T-helper 9 cell (primary cell): ENCODE measurements around the gene TMEM225B.
"Not testable (repeated sequence)": the region's sequence is repeated elsewhere in the genome, so short reads cannot be mapped to it uniquely, and the experiment has no call there.

Source experiments
- DNase-seq: peaks from one replicate; pipeline ENCODE4 v3.0.0-alpha.2; 2020

Gene TMEM225B

GRCh38 chr7:99579956-99580777, 17.9 kb upstream of the TMEM225B start:
- peak; percentile 46 for DNase-seq

DNA sequence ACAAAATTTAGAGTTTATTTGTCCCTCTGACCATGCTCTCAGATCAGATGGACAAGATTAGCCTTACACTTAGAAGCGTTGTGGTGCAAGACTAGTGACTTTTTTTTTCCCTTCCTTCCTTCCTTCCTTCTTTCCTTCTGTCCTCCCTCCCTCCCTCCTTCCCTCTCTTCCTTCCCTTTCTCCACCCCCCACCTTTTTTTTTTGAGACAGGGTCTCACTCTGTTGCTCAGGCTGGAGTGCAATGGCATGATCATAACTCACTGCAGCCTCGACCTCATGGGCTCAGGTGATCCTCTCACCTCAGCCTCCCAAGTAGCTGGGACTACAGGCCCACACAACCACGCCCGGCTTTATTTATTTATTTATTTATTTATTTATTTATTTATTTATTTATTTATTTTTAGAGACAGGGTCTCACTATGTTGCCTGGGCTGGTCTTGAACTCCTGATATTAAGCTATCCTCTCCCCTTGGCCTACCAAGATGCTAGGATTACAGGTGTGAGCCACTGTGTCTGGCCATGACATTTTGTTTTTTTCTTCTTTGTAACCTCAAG, 17.2 kb upstream of the TMEM225B start:
- not testable (repeated sequence) for DNase-seq

DNA sequence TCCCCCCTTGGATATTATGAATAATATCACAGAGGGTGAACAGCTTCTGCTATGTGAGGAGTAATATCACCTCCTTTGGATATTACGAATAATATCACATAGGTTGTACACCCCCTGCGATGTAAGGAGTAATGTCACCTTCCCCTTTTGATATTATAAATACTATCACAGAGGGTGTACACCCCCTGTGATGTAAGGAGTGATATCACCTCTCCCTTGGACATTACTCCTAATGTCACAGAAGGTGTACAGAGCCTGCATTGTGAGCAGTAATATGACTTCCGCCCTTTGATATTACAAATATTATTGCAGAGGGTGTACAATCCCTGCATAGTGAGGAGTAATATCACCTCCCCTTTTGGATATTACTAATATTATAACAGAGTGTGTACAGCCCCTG, 9.2 kb upstream of the TMEM225B start:
- no peak for DNase-seq

DNA sequence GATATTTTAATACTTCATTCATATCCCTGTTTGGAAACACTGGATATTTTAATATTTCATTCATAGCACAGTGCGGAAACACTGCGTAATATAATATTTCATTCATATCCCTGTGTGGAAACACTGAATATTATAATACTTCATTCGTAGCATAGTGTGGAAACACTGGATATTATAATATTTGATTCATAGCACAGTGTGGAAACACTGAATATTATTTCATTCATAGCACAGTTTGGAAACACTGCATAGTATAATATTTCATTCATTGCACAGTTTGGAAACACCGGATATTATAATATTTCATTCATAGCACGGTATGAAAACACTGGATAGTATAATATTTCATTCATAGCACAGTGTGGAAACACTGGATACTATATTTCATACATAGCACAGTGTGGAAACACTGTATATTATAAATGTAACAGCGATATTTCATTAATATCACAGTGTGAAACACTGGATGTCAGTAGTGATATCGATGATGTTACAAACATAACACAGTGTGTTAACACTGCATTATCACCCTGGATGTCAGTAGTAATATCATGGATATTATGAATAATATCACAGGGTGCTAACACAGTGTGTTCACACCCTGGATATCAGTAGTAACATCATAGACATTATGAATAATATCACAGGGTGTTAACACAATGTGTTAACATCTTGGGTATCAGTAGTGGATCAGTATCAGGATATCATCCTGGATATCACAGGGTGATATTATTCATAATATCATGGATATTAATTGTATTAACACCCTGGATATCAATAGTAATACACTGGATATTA, 2.9 kb upstream of the TMEM225B start:
- no peak for DNase-seq

- DNase-seq: no peak
Observed at GRCh38 chr7:99596408-99596955, 1.6 kb upstream of the TMEM225B start.

DNA sequence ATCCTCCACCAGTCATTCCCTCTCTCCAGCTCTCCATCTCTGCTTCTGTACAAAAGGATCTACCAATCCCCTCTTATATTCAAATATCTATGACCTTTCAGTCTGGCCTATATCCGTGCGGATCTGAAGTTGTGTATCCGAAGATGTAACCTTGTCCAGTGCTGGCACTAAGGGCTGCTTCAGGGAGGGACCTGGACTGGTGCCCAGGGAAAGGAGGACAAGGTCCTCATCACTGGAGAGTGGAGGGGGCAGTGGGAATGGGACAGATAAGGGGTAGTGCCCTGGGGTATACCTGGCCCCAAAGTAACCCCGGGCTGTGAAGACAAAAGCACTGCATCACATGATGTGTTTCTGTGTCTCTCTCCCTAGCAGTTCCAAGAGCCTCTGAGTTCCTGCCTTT, 1.8 kb downstream of the TMEM225B start:
- DNase-seq: no peak

- DNase-seq: no peak
Observed at GRCh38 chr7:99601656-99602310, 3.7 kb downstream of the TMEM225B start.

GRCh38 chr7:99605527-99605926, 7.5 kb downstream of the TMEM225B start:
- DNase-seq: no peak

GRCh38 chr7:99606531-99606930, 8.5 kb downstream of the TMEM225B start:
- DNase-seq: no peak

DNA sequence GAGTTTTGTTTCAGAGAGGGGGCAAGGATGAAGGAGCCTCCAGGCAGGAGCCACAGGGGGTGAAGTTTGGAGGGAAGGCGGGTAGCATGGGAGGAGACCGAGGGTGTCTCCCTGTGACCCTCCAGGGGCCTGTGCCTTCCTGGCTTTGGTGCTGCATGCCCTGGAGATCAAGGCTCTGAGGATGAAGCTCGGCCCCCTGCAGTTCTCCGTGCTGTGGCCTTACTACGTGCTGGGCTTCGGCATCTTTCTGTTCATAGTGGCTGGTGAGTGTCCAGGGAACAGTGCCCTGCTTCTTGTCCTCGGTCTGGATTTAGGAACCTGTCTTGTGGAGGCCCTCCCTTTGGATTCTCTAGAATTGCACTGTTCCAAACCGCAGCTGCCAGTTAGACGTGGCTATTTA, 9.5 kb downstream of the TMEM225B start:
- no peak for DNase-seq

- no peak for DNase-seq
Observed at GRCh38 chr7:99614495-99614894, 16.4 kb downstream of the TMEM225B start.

DNA sequence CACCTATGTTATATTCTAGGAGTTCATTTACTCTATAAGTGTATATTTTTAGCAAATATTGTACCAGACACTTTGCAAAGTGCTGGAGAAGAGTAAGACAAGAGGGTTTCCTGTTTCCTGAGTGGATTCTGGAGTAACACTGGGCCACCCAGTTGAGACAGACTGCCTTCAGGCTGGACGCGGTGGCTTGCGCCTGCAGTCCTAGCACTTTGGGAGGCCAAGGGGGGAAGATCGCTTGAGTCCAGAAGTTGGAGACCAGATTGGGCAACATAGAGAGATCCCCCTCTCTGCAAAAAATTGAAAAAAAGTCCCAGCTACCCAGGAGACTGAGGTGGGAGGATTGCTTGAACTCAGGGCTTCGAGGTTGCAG, 17.9 kb downstream of the TMEM225B start:
- DNase-seq: no peak

DNA sequence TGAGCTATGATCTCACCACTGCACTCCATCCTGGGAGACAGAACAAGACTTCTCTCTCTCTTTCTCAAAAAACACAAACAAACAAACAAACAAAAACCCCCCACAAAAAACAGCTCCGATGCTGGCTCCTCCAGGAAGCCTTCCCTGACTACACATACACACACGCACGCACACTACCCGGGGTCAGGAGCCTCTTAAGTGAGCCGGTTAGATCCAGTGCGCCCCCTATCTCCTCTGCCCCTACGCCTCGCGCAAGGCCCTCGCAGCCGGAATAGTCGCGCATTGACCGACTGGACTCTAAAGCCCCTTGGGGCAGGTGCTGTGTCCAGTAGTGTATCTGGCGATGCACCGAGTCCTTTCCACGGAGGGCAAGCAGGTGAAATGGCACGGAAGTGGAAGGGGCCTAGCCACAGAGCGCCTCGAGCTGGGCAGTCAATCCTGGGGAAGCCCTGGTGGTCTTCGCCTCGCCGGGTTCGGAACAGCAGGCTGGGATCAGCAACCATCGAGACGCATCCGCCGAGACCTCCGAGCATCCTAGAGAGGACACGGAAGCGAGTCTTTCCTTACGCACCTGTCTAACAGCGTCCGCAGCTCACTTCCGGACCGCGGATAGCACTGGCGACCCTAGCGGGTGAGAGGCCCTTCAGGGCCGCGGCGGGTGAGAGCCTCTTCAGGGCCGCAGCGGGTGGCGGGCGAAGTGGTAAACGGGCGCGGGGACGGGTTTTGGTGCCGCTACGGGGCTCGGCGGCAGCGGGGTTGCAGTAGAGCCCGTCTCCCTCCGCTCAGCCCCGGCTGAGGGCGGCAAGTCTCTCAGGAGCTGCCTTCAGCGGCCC, 18.5 kb downstream of the TMEM225B start, which contains the start of gene ZSCAN25:
Gene ZSCAN25 (plus strand): TSS at position 588 of the 833 bp plus-strand sequence. CDS start 2,661 bp downstream, outside the sequence.
- peak; percentile 78 for DNase-seq

DNA sequence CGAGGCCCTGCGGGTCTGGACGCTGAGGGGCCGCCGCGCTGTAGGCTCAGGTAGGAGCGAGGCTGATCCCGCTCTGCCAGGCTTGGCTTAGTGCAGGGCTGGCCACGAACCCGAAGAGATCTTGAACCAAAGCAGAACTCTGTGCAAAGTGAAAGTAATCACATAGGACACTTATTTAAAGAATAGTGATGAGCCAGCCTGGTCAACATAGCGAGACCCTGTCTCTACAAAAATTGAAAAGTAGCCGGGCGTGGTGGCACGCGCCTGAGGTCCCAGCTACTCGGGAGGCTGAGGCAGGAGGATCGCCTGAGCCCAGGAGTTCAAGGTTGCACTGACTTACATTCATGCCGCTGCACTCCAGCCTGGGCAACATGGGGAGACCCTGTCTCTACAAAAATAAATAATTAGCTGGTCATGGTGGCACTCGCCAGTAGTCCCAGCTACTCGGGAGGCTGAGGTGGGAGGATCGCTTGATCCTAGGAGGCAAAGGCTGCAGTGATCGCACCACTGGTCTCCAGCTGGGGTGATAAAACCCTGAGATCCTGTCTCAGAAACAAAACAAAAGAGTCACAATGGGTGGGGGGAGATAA, 19.2 kb downstream of the TMEM225B start:
- DNase-seq: no peak

DNA sequence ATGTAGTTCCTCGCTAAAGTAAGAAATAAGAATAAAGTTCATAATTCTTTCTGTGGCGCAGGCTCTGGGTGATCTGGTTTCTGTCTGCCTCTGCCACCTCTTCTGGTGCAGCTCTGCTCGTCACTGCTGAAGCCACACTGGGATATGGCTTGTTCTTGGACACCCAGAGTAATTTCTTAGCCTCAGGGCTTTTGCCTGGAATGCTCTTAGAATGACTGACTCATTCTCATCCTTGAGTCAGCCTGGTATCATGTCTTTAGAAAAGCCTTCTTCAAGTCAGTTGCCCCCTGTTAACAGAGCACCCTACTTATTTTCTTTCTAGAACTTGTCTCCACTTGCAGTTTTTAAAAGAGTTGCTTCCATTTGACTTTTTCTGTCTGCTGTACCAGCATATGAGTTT, 20.7 kb downstream of the TMEM225B start:
- DNase-seq: no peak

DNA sequence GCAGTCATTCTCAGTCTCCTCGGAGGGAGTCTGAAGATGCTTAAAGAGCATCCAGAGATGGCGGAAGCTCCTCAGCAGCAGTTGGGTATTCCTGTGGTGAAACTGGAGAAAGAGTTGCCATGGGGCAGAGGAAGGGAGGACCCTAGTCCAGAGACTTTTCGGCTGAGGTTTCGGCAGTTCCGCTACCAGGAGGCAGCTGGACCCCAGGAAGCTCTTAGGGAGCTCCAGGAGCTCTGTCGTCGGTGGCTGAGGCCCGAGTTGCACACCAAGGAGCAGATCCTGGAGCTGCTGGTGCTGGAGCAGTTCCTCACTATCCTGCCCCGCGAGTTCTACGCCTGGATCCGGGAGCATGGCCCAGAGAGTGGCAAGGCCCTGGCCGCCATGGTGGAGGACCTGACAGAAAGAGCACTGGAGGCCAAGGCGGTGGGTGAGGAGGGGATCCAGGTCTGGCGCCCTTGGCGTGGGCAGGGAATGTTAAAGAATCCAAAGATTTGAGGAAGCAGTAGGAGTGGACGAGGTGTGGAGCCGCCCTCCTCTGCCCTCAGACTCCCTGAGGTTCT, 21.6 kb downstream of the TMEM225B start:
- no peak for DNase-seq

DNA sequence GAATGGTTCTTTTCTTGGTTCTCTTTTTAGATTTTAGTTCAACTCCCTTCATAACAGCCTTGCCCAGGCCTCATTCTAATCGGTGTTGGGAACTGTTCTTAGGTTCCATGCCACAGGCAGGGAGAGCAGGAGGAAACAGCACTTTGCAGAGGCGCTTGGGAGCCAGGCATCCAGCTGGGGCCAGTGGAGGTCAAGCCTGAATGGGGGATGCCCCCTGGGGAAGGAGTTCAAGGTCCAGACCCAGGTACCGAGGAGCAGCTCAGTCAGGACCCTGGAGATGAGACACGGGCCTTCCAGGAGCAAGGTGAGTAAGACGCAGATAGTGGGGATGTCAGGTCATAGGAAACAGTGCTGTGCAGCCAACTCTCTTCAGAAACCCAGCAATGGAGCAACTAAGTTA, 23.2 kb downstream of the TMEM225B start:
- DNase-seq: no peak

- no peak for DNase-seq
Observed at GRCh38 chr7:99622596-99622995, 24.5 kb downstream of the TMEM225B start.

- no peak for DNase-seq
Observed at GRCh38 chr7:99623091-99623693, 25.1 kb downstream of the TMEM225B start.

GRCh38 chr7:99623702-99624447, 25.8 kb downstream of the TMEM225B start:
- DNase-seq: no peak
